PC-3 (cell line): ENCODE measurements around the gene CLEC14A.

ENCODE experiments used
- EZH2 ChIP-seq: fragments of 300-600 bp; sonication (generic); IDR thresholded peaks from one replicate; pipeline ENCODE4 v1.6.1; 2017; ENCODE audit warnings: antibody characterized with exemption, mild to moderate bottlenecking, low read length; ENCODE audit not compliant: unreplicated experiment
- EZH2phosphoT487 ChIP-seq: fragments of 300-600 bp; sonication (generic); IDR thresholded peaks from 2 replicates; pipeline ENCODE4 v1.6.1; 2018; ENCODE audit warnings: mild to moderate bottlenecking, antibody characterized with exemption, low read length, borderline replicate concordance

- TF ChIP-seq EZH2phosphoT487 (no peak), EZH2 (no peak)
Measured at GRCh38 chr14:38256533-38256840, 594 bp upstream of the CLEC14A start.
